Measurements from ENCODE around the gene FBXL20.

The FBXL20 gene

DNA sequence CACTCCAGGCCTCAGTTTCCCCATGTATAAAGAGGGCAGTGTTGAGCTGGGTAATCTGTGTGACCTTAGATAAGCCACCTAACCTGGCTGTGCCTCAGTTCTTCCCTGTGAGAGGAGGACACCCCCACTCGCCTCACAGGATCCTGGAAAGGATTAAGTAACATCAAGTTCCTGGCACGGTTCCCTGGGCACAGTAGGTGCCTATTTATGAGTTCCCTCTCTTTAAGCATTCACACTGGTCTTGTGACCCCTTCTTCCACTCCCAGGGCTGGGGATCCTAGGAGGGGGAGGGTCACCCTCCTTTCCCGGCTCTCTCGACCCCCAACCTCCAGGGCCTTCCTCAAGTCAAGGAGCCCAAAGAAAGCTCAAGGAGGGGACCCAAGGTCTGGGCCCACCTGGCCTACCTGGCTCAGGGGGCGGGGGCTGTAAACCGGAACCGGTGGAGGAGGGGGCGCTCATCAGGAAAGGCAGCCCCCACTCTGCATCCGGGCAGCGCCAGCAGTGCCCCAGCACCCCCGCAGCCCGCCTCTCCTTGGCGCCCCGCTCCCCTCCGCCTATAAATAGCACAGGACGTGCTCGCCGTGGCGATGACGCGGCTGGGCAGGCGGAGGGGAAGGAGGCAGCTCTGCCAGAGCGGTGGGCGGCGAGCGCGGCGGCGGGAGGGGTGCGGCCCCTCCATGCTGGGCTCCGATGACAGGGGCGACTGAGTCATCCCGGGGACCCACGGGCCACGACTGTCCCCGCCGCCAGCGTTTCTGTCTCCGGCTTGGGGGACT lies 191.9 kb downstream of the FBXL20 start:
- in situ Hi-C loops (cut with MboI; ENCODE audit: low pct_unique_long_range_greater_than_20kb, low sequenced_read_pairs, unreplicated experiment): no loop called here
- TF ChIP-seq, protein P1, sequence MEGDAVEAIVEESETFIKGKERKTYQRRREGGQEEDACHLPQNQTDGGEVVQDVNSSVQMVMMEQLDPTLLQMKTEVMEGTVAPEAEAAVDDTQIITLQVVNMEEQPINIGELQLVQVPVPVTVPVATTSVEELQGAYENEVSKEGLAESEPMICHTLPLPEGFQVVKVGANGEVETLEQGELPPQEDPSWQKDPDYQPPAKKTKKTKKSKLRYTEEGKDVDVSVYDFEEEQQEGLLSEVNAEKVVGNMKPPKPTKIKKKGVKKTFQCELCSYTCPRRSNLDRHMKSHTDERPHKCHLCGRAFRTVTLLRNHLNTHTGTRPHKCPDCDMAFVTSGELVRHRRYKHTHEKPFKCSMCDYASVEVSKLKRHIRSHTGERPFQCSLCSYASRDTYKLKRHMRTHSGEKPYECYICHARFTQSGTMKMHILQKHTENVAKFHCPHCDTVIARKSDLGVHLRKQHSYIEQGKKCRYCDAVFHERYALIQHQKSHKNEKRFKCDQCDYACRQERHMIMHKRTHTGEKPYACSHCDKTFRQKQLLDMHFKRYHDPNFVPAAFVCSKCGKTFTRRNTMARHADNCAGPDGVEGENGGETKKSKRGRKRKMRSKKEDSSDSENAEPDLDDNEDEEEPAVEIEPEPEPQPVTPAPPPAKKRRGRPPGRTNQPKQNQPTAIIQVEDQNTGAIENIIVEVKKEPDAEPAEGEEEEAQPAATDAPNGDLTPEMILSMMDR (IDR thresholded peaks at IDR 0.05; ENCODE audit: extremely low read depth, insufficient read depth, missing control alignments): no peak
- DNase-seq (ENCODE audit: low spot score): no peak

DNA sequence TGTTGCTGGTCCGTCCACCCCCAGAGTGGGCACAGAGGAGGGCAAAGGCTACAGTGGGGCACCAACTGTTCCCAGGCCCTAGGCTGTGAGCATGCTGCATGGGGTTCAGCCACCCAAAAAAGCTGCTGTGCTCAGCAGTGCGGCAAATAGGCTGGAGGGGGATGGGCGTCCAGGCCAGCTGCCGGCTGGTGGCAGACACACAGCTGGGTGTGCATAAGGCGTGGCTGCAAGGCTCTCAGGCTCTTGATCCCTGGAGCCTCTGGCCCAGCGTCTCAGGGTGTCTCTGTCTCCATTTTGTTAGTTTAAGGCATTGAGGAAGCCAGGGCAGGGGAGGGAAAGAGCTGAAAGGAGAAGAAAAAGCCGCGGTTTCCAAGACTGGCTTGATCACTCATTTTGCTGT lies 192.5 kb downstream of the FBXL20 start:
- DNase-seq (ENCODE audit: low spot score): peak; percentile 76
- TF ChIP-seq, protein P1 (IDR thresholded peaks at IDR 0.05; ENCODE audit: extremely low read depth, insufficient read depth, missing control alignments): no peak
- in situ Hi-C loops (cut with MboI; ENCODE audit: low pct_unique_long_range_greater_than_20kb, low sequenced_read_pairs, unreplicated experiment): no loop called here

DNA sequence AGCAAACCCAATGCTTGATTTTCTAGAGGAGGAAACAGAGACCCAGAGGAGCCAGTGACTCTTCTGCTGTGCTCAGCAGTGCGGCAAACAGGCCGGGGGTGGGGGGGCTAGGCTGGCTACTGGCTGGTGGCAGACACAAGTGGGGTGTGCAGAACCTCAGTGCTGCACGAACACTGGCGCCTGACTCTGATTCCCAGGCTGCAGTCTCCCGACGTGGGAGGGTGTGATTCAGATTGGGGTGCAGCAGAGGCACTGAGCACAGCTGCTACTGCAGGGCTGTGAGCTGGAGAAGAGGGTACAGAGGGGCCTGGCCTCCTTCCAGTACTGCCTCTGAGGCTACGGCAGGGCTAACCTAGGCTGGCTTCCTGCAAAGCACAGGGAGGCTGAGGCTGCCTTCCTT lies 193.3 kb downstream of the FBXL20 start:
- in situ Hi-C loops (cut with MboI; ENCODE audit: low pct_unique_long_range_greater_than_20kb, low sequenced_read_pairs, unreplicated experiment): no loop called here
- TF ChIP-seq, protein P1 (IDR thresholded peaks at IDR 0.05; ENCODE audit: extremely low read depth, insufficient read depth, missing control alignments): no peak
- no peak for DNase-seq (ENCODE audit: low spot score)

DNA sequence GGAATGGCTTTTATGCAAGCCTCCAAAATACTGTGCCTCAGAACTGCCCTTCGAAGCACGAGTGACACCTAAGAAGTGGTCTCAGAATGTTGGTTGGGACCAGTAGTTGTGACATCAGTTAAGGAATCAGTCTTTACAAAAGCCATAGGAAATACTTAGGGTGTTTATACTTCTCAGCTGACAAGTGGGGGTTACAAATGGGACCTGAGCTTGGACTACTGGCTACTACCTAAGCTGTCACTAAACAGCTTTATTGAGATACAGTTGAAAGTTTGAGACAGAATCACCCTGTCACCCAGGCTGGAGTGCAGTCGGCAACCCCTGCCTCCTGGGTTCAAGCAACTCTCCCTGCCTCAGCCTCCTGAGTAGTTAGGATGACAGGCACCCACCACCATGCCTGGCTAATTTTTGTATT lies 196.3 kb downstream of the FBXL20 start:
- TF ChIP-seq, protein P1 (IDR thresholded peaks at IDR 0.05; ENCODE audit: extremely low read depth, insufficient read depth, missing control alignments): no peak
- no peak for DNase-seq (ENCODE audit: low spot score)
- in situ Hi-C loops (cut with MboI; ENCODE audit: low pct_unique_long_range_greater_than_20kb, low sequenced_read_pairs, unreplicated experiment): no loop called here

DNA sequence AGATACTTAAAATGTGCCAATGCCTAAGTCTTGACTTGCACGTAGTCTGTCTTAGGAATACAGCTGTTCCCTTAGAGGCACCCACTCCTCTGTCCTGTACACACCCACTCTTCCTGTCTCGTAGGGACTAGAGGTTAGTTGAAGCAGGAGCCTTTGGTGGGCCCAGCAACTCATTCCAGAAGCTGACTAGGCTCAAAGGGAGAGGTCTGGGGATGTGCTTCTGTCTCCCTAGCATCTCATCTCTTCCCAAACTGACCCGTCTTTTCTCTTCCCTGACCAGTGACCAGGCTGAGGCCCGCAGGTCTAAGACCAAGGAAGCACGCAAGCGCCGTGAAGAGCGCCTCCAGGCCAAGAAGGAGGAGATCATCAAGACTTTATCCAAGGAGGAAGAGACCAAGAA lies 197.2 kb downstream of the FBXL20 start:
- in situ Hi-C loops (cut with MboI; ENCODE audit: low pct_unique_long_range_greater_than_20kb, low sequenced_read_pairs, unreplicated experiment): no loop called here

More for the DNA sequence above, 197.2 kb downstream of the FBXL20 start:
- TF ChIP-seq, protein P1 (IDR thresholded peaks at IDR 0.05; ENCODE audit: extremely low read depth, insufficient read depth, missing control alignments): no peak
- DNase-seq (ENCODE audit: low spot score): no peak
